GM23248 (cell line): ENCODE results near the gene OR8G1.

Experiments used
- EZH2 ChIP-seq: fragments of 200-600 bp; sonication (generic); IDR thresholded peaks from 2 replicates; pipeline ENCODE4 v1.6.1; 2018; ENCODE audit warnings: antibody characterized with exemption, mild to moderate bottlenecking; ENCODE audit not compliant: insufficient read depth, poor library complexity, severe bottlenecking
- EZH2phosphoT487 ChIP-seq: fragments of 200-600 bp; sonication (generic); IDR thresholded peaks from 2 replicates; pipeline ENCODE4 v1.6.1; 2018; ENCODE audit warnings: antibody characterized with exemption, moderate library complexity, mild to moderate bottlenecking, low read depth; ENCODE audit not compliant: insufficient read depth

DNA sequence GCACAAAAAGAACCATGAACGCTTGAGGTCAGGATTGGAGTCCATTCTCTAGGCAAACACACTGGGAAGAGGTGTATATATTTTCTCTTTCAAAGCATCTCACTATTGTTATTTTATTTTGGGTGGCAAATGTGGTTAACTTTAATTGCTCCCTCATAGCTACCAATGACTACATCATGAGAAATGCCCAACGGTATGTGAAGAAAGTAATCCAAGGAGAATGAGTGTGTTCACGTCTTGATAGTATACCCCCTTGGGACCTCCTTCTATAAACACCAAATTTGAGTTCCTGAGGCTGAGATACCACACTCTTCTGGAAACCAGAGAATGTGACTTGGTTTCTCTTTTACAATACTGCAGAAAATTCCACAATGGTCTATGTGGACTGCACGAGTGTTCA, 57.0 kb downstream of the OR8G1 start:
- TF ChIP-seq EZH2phosphoT487 (no peak), EZH2 (no peak)
